ENCODE results near the gene STRIP1.

The STRIP1 gene

DNA sequence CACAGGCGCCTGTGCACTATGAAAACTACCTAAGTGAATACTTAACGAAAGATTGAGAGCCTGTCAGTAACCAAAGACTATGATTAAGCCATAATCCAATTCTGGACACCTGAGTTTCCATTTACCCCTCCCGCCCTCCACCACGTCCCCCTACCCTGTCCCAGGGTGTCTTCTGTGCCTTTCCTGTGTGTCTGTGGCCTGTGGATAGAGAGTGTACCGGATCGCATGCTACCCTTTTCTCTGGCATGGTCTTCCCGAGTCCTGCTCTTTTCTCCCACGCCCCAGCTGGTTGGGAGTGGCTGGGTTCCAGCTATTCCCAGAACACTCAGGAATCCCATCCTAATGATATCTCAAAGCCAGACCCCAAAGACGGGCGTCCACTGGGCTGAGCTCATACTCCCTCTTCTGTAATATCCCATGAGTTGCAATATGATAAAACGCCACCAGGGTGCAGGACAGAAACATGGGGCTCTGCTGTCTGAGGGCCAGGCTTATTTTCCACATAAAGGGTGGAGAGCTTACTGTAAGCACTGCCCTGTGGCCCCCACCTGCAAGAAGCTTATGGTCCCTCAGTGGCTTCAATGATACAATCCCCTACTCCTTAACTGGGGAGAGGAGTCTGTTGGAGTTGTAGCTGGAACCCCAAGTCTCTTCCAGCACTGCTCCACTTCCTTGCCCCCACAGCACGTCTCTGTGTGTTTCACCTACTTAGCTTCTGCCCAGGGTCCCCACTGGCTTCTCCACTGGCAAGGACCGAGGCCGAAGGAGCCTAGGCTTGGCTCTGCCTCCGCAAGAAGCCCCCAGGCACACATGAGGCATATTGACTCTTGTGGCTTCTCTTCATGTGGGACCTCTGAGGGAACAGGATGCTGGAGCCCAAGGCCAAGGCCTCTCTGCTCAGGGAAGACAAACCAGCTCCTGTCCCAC, 53.7 kb downstream of the STRIP1 start:
- ATAC-seq, result peak; percentile 95
- TF ChIP-seq PPARA (CRISPR knock-in tag; IDR thresholded peaks at IDR 0.05; ENCODE audit: borderline replicate concordance) (no peak), ZFP30 (CRISPR knock-in tag; IDR thresholded peaks at IDR 0.05) (no peak), ZFP3 (CRISPR knock-in tag; IDR thresholded peaks at IDR 0.05) (no peak), ZNF70 (CRISPR knock-in tag; IDR thresholded peaks at IDR 0.05) (0 out of 2 replicates have a peak, but pooled peaks have one; percentile 15)

DNA sequence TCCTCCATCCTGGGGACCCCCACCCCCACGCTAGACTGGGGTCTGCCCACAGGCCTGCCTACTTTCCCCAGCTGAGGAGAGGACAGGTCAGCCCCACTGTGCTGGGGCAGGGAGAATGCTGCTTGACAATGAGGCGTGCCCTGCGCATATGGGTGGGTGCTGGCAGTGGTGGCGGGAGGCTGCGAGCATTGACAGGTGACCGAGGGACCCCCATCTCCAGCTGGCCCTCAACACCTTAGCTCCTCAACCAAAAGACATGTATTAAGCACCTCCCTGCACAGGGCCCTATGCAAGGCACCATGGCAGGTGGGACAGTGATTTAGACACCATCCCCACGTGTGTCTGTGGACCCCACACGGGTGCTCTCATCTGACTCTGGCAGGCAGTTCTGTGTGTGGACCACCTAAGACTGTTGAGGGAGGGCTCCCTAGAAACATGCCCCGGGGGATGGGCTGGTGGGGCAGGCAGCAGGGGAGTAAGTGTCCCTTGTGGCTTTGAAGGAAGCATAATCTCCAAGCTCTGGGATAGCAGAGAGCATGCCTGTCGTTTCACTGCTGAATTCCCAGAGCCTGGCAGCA, 54.4 kb downstream of the STRIP1 start:
- no peak for ATAC-seq
- TF ChIP-seq, protein P1, sequence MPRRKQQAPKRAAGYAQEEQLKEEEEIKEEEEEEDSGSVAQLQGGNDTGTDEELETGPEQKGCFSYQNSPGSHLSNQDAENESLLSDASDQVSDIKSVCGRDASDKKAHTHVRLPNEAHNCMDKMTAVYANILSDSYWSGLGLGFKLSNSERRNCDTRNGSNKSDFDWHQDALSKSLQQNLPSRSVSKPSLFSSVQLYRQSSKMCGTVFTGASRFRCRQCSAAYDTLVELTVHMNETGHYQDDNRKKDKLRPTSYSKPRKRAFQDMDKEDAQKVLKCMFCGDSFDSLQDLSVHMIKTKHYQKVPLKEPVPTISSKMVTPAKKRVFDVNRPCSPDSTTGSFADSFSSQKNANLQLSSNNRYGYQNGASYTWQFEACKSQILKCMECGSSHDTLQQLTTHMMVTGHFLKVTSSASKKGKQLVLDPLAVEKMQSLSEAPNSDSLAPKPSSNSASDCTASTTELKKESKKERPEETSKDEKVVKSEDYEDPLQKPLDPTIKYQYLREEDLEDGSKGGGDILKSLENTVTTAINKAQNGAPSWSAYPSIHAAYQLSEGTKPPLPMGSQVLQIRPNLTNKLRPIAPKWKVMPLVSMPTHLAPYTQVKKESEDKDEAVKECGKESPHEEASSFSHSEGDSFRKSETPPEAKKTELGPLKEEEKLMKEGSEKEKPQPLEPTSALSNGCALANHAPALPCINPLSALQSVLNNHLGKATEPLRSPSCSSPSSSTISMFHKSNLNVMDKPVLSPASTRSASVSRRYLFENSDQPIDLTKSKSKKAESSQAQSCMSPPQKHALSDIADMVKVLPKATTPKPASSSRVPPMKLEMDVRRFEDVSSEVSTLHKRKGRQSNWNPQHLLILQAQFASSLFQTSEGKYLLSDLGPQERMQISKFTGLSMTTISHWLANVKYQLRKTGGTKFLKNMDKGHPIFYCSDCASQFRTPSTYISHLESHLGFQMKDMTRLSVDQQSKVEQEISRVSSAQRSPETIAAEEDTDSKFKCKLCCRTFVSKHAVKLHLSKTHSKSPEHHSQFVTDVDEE (CRISPR knock-in tag; IDR thresholded peaks at IDR 0.05), result no peak
- no peak for TF ChIP-seq ISL1 (CRISPR knock-in tag; IDR thresholded peaks at IDR 0.05)
- no peak for TF ChIP-seq CSDC2 (CRISPR knock-in tag; IDR thresholded peaks at IDR 0.05)
- TF ChIP-seq, protein P2, sequence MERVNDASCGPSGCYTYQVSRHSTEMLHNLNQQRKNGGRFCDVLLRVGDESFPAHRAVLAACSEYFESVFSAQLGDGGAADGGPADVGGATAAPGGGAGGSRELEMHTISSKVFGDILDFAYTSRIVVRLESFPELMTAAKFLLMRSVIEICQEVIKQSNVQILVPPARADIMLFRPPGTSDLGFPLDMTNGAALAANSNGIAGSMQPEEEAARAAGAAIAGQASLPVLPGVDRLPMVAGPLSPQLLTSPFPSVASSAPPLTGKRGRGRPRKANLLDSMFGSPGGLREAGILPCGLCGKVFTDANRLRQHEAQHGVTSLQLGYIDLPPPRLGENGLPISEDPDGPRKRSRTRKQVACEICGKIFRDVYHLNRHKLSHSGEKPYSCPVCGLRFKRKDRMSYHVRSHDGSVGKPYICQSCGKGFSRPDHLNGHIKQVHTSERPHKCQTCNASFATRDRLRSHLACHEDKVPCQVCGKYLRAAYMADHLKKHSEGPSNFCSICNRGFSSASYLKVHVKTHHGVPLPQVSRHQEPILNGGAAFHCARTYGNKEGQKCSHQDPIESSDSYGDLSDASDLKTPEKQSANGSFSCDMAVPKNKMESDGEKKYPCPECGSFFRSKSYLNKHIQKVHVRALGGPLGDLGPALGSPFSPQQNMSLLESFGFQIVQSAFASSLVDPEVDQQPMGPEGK (CRISPR knock-in tag; IDR thresholded peaks at IDR 0.05; ENCODE audit: borderline replicate concordance), result no peak
- TF ChIP-seq ZFP3 (CRISPR knock-in tag; IDR thresholded peaks at IDR 0.05), result no peak
- no peak for TF ChIP-seq BACH2 (CRISPR knock-in tag; IDR thresholded peaks at IDR 0.05; ENCODE audit: borderline replicate concordance)
- TF ChIP-seq PPARA (CRISPR knock-in tag; IDR thresholded peaks at IDR 0.05; ENCODE audit: borderline replicate concordance), result no peak
- TF ChIP-seq ZC3H10 (CRISPR knock-in tag; IDR thresholded peaks at IDR 0.05), result no peak
- no peak for TF ChIP-seq TOX (CRISPR knock-in tag; IDR thresholded peaks at IDR 0.05; ENCODE audit: borderline replicate concordance)
- TF ChIP-seq, protein P3, sequence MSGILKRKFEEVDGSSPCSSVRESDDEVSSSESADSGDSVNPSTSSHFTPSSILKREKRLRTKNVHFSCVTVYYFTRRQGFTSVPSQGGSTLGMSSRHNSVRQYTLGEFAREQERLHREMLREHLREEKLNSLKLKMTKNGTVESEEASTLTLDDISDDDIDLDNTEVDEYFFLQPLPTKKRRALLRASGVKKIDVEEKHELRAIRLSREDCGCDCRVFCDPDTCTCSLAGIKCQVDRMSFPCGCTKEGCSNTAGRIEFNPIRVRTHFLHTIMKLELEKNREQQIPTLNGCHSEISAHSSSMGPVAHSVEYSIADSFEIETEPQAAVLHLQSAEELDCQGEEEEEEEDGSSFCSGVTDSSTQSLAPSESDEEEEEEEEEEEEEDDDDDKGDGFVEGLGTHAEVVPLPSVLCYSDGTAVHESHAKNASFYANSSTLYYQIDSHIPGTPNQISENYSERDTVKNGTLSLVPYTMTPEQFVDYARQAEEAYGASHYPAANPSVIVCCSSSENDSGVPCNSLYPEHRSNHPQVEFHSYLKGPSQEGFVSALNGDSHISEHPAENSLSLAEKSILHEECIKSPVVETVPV (CRISPR knock-in tag; IDR thresholded peaks at IDR 0.05), result no peak
- TF ChIP-seq ZNF565 (CRISPR knock-in tag; conservative IDR thresholded peaks at IDR 0.05; ENCODE audit: low read depth), result no peak

DNA sequence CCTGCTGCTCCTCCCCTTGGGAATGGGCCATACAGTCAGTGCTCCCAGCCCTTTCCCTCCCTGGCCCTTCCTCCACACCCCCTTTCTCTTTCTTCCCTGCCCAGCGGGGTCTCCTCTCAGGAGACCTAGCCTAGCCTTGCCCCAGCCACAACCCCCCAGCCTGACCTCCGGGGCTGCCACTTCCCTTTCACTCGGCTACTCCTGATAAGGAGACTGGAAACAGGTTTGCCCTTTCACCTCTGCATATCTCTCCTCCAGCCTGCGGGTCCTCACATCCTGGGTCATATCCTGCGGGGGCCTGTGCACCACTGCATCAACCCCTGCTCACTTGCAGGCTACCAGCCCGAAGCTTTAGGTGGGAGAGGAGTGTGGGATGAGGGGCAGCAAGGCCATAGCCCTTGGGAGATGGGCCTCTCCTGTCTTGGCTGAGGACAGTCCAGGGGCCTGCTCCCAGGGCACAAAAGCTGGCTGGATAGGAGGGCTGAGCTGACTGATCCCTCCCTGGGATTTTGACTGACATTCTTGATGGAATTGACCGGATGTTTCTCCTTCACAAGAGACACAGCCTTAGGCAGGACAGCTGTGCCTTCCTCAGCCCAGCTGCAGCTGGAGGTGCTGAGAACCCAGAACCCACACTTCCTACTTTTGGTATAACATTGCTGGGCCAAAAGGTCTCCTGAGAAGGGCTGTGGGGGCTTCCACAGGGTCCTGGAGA, 55.3 kb downstream of the STRIP1 start:
- TF ChIP-seq, protein P2 (CRISPR knock-in tag; IDR thresholded peaks at IDR 0.05; ENCODE audit: borderline replicate concordance), result no peak
- TF ChIP-seq ISL1 (CRISPR knock-in tag; IDR thresholded peaks at IDR 0.05) (no peak), ZNF565 (CRISPR knock-in tag; conservative IDR thresholded peaks at IDR 0.05; ENCODE audit: low read depth) (no peak), SNAI2 (CRISPR knock-in tag; IDR thresholded peaks at IDR 0.05) (no peak), OSR1 (CRISPR knock-in tag; IDR thresholded peaks at IDR 0.05) (no peak), ZC3H10 (CRISPR knock-in tag; IDR thresholded peaks at IDR 0.05) (no peak), CSDC2 (CRISPR knock-in tag; IDR thresholded peaks at IDR 0.05) (no peak), ZNF70 (CRISPR knock-in tag; IDR thresholded peaks at IDR 0.05) (no peak), ESRRG (CRISPR knock-in tag; IDR thresholded peaks at IDR 0.05) (no peak), RARB (CRISPR knock-in tag; IDR thresholded peaks at IDR 0.05) (no peak), TCF4 (CRISPR knock-in tag; IDR thresholded peaks at IDR 0.05; ENCODE audit: borderline replicate concordance) (no peak), ZNF8 (CRISPR knock-in tag; IDR thresholded peaks at IDR 0.05) (no peak)
- TF ChIP-seq, protein P4, sequence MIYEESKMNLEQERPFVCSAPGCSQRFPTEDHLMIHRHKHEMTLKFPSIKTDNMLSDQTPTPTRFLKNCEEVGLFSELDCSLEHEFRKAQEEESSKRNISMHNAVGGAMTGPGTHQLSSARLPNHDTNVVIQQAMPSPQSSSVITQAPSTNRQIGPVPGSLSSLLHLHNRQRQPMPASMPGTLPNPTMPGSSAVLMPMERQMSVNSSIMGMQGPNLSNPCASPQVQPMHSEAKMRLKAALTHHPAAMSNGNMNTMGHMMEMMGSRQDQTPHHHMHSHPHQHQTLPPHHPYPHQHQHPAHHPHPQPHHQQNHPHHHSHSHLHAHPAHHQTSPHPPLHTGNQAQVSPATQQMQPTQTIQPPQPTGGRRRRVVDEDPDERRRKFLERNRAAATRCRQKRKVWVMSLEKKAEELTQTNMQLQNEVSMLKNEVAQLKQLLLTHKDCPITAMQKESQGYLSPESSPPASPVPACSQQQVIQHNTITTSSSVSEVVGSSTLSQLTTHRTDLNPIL (CRISPR knock-in tag; IDR thresholded peaks at IDR 0.05; ENCODE audit: low read depth), result no peak
- TF ChIP-seq, protein P5, sequence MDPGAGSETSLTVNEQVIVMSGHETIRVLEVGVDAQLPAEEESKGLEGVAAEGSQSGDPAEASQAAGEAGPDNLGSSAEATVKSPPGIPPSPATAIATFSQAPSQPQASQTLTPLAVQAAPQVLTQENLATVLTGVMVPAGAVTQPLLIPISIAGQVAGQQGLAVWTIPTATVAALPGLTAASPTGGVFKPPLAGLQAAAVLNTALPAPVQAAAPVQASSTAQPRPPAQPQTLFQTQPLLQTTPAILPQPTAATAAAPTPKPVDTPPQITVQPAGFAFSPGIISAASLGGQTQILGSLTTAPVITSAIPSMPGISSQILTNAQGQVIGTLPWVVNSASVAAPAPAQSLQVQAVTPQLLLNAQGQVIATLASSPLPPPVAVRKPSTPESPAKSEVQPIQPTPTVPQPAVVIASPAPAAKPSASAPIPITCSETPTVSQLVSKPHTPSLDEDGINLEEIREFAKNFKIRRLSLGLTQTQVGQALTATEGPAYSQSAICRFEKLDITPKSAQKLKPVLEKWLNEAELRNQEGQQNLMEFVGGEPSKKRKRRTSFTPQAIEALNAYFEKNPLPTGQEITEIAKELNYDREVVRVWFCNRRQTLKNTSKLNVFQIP (CRISPR knock-in tag; IDR thresholded peaks at IDR 0.05; ENCODE audit: borderline replicate concordance, low read depth), result no peak
- TF ChIP-seq, protein P3 (CRISPR knock-in tag; IDR thresholded peaks at IDR 0.05), result no peak
- ATAC-seq, result no peak
